Panc1 (cell line): ENCODE data around the gene JCHAIN.

Experiments
- POLR2AphosphoS5 ChIP-seq: IDR thresholded peaks from 2 replicates; pipeline ENCODE4 v1.6.1; 2012; ENCODE audit warnings: mild to moderate bottlenecking, low read depth, low read length, moderate library complexity
- TF ChIP-seq, protein P1 (sequence below): fragments of 450-650 bp; IDR thresholded peaks from 2 replicates; pipeline ENCODE4 v1.5.1; 2017; ENCODE audit warnings: mild to moderate bottlenecking
- TF ChIP-seq, protein P2 (sequence below), 2 experiments: IDR thresholded peaks; 2 replicates each; pipeline ENCODE4 v1.6.1; 2011 to 2012; ENCODE audit warnings: low read depth in 2 of 2, control low read depth in 1 of 2, low read length in 1 of 2, mild to moderate bottlenecking in 1 of 2, moderate library complexity in 1 of 2; ENCODE audit not compliant: insufficient read depth in 1 of 2

DNA sequence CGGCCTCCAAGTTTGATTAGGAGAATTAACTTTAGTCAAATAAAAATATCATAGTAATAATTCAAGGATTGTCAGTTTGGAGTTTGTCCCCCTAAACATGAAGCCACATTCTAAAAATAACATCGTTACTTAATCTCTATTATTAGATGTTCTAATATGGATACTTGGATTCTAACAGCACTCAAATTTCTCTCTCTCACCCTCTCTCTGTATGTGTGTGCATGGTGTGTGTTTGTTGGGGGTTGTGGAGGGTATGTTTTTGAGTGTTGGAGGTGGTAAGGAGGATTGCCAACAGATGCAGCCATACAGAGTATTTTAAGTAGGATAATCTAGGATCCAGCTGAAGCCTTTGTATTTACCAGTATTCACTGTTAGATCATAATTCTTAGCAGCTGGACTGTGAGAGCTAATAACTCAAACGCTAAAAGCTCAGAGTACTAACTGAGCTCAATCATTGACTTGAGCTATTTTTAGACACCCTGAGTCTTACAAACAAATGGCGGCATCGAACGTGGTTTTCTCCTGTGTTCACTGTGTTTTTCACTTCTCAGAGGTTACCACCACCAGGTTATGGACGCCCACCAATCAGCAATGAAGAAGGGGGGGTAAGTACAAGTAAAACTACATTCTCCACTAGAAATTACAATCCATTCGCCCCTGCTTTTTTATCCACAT lies 28.9 kb downstream of the JCHAIN start:
- no peak for TF ChIP-seq POLR2AphosphoS5
- TF ChIP-seq, protein P1, sequence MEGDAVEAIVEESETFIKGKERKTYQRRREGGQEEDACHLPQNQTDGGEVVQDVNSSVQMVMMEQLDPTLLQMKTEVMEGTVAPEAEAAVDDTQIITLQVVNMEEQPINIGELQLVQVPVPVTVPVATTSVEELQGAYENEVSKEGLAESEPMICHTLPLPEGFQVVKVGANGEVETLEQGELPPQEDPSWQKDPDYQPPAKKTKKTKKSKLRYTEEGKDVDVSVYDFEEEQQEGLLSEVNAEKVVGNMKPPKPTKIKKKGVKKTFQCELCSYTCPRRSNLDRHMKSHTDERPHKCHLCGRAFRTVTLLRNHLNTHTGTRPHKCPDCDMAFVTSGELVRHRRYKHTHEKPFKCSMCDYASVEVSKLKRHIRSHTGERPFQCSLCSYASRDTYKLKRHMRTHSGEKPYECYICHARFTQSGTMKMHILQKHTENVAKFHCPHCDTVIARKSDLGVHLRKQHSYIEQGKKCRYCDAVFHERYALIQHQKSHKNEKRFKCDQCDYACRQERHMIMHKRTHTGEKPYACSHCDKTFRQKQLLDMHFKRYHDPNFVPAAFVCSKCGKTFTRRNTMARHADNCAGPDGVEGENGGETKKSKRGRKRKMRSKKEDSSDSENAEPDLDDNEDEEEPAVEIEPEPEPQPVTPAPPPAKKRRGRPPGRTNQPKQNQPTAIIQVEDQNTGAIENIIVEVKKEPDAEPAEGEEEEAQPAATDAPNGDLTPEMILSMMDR = no peak
- TF ChIP-seq, protein P2, sequence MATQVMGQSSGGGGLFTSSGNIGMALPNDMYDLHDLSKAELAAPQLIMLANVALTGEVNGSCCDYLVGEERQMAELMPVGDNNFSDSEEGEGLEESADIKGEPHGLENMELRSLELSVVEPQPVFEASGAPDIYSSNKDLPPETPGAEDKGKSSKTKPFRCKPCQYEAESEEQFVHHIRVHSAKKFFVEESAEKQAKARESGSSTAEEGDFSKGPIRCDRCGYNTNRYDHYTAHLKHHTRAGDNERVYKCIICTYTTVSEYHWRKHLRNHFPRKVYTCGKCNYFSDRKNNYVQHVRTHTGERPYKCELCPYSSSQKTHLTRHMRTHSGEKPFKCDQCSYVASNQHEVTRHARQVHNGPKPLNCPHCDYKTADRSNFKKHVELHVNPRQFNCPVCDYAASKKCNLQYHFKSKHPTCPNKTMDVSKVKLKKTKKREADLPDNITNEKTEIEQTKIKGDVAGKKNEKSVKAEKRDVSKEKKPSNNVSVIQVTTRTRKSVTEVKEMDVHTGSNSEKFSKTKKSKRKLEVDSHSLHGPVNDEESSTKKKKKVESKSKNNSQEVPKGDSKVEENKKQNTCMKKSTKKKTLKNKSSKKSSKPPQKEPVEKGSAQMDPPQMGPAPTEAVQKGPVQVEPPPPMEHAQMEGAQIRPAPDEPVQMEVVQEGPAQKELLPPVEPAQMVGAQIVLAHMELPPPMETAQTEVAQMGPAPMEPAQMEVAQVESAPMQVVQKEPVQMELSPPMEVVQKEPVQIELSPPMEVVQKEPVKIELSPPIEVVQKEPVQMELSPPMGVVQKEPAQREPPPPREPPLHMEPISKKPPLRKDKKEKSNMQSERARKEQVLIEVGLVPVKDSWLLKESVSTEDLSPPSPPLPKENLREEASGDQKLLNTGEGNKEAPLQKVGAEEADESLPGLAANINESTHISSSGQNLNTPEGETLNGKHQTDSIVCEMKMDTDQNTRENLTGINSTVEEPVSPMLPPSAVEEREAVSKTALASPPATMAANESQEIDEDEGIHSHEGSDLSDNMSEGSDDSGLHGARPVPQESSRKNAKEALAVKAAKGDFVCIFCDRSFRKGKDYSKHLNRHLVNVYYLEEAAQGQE (IDR thresholded peaks at IDR 0.05; ENCODE audit: insufficient read depth in 1 of 2, low read depth in 2 of 2, low read length in 1 of 2) = no peak
